ENCODE data around the gene KSR1. TPM values are rescaled to one million over a fixed set of nuclear protein-coding genes. Genes with fewer than 3 reads are reported as not detected.

KSR1 gene
- total RNA-seq, 1 donor from 2014 or later = 19.3 TPM

Other genes with a start within 250 kb of the KSR1 start
- gene WSB1, start 162.3 kb upstream of the KSR1 start, total RNA-seq = 308 and 847 TPM in 2 replicates
- 7.2 TPM in 2 replicates for gene LGALS9, start 174.7 kb downstream of the KSR1 start, total RNA-seq